NCI-H1417 (cell line): ENCODE results near the gene AK4.
A peak's percentile ranks its signal among the peaks of the same experiment; 100 is the strongest.
"Not testable (repeated sequence)": the region's sequence is repeated elsewhere in the genome, so short reads cannot be mapped to it uniquely, and the experiment has no call there.

Experiments used
- DNase-seq, 3 experiments: peaks; one replicate each; lab custom pipeline; 2025; lab: John Stamatoyannopoulos, UW

AK4 gene

DNA sequence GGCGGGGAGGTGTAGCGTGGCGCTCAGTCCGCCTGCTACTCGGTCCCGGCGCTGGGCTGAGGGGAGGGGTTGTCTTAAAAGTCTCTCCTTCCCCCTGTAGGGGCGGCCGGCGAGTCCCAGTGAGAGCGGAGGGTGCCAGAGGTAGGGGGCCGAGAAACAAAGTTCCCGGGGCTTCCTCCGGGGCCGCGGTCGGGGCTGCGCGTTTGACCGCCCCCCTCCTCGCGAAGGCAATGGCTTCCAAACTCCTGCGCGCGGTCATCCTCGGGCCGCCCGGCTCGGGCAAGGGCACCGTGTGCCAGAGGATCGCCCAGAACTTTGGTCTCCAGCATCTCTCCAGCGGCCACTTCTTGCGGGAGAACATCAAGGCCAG is at the start of gene AK4:
Gene AK4 (plus strand): TSS at position 26 of the 370 bp plus-strand sequence. CDS start 205 bp downstream, at position 231.
- DNase-seq, result not testable (repeated sequence)

- no peak for DNase-seq
Observed at GRCh38 chr1:65103807-65104206, 44.2 kb upstream of the AK4 start.

DNA sequence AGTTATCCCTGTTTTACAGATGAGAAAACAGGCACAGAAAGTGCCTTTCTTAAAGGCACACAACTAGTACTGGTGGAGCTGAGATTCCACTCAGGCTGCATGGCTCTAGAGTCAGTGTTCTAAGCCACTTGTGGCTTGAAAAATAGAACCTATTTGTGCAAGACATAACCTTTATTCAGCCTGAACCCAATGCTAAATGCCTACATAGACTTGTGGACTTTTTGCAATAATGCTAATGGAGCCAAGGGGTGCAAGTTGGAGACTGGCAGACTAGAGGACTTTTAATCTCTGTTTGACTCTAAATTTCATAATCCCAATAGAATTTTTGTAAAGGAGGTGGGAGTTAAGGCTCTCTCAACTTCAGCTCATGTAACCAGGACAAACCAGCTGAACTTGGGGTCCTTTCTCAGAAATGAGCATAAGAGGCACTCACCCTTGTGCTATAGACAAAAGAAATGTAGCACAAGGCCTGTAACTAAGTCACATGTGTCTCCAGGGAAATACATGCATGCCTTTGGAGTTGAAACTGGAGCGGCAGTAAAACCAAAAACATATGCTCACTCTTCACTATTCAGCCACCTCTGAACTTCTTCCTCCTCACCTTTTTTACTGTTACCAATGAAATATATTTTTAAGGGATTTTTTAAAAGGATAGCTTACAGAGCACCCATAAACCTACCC is 43.0 kb upstream of the AK4 start:
- no peak for DNase-seq

GRCh38 chr1:65105596-65105995 is 42.4 kb upstream of the AK4 start:
- no peak for DNase-seq

- DNase-seq, result peak; percentile 9 to 92 (median 60)
Observed at GRCh38 chr1:65108025-65108642, 39.9 kb upstream of the AK4 start.

GRCh38 chr1:65109487-65109886 is 38.5 kb upstream of the AK4 start:
- DNase-seq, result peak in 1 of 3 experiments; percentile 28

DNA sequence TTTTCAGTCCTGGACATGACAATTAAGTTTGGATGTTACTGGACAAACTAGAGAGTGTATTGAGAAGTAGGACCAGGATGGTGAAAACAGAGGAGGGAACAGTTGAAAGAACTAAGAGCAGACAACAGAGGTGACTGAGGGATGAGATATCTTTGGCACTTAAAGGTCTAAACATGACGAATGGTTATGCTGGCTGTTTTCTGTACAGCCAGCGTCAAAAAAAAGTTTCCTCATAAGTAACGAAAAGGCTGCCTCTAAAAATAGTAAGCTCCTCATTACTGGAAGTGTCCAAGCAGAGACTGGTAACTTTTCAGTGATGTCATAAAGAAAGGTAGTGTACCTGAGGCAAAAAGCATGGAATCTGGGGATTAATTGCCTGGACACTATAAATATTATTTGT is 35.2 kb upstream of the AK4 start:
- DNase-seq, result no peak

DNA sequence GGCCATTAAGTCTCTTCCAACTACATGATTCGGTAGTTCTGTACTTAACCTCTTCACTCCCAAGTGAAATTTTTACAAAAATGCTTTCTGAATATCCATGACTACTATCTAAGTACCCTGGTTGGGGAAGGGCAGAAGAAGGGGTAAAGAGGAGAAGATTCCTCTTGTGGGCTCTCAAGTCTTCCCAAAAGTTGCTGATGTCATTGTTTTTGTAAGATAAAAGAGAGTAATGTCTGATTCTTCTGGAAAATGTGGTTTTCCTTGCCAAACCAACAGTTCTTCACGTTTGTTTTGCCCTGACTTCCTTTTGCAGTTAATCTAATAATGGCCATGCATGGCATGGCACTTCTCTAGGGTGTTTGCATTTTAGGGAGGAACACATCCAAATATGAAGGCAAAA is 34.7 kb upstream of the AK4 start:
- DNase-seq, result no peak

GRCh38 chr1:65114322-65114721 is 33.7 kb upstream of the AK4 start:
- DNase-seq, result peak in 2 of 3 experiments; percentile 13 to 46

GRCh38 chr1:65119951-65120350 is 28.1 kb upstream of the AK4 start:
- no peak for DNase-seq

DNA sequence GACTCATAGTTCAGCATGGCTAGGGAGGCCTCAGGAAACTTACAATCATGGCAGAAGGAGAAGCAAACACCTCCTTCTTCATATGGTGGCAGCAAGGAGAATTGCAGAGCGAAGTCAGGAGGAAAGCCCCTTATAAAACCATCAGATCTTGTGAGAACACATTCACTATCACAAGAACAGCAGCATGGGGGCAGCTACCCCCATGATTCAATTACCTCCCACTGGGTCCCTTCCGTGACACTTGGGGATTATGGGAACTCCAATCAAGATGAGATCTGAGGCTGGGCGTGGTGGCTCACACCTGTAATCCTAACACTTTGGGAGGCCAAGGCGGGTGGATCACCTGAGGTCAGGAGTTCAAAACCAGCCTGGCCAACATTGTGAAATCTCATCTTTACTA is 18.9 kb upstream of the AK4 start:
- DNase-seq, result not testable (repeated sequence)

DNA sequence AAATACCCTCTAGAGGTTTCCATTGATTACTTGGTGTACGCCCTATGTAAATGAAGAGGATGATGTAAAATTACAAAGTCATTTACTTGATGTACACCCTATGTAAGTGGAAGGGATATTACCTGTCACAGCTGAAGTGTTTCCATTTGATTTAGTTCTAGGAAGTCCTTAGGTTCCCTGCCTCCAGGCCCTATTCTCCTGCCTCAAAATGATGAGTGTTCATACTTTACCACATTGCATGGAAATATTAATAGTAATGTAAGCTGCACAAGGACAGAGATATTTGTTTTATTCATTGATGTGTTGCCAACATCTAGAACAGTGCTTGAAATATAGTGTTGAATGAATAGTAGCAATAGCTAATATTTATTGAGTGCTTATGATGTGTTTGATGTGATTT is 9.5 kb upstream of the AK4 start:
- DNase-seq, result peak in 1 of 3 experiments; percentile 16

DNA sequence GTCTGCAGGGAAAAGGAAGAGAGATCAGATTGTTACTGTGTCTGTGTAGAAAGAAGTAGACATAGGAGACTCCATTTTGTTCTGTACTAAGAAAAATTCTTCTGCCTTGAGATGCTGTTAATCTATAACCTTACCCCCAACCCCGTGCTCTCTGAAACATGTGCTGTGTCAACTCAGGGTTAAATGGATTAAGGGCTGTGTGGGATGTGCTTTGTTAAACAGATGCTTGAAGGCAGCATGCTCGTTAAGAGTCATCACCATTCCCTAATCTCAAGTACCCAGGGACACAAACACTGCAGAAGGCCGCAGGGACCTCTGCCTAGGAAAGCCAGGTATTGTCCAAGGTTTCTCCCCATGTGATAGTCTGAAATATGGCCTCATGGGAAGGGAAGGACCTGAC is 8.2 kb upstream of the AK4 start:
- DNase-seq, result not testable (repeated sequence)

DNA sequence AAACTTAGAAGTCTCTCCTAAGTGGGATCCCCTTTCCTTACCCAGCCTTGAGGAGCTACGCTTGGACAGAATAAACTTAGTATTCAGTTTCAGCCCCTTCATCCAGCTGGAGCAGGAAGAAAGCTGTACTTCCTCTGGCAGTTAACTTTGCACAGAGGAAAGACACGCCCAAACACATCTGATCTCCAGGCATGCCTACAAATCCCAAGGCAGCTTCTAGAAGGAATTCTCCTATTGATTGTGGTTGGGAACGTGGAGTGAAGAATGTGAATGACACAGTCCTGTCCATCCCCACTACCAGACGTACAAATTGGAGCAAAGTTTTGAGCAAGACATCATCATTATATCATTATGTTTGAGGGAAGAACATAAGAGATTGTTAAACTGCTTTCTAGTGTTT is 6.6 kb upstream of the AK4 start:
- DNase-seq, result no peak

DNA sequence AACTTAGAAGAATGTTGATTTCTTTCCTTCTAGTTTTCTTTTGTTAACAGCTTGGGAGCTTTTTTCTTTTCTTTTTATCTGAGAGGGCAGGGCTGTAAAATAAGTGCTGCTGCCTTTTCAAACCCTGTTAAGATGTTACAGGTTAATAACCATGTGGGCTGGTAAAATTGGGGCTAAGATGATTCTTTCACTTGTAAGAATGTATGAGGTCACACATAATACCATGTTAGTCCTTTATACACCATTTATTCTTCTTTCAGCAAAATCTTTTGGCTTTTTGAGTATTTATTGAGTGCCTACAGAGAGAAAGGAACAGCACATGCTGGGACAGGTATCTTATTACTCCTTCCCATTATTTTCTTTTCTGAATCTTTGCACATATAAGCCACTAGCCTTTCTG is 6.1 kb upstream of the AK4 start:
- no peak for DNase-seq

DNA sequence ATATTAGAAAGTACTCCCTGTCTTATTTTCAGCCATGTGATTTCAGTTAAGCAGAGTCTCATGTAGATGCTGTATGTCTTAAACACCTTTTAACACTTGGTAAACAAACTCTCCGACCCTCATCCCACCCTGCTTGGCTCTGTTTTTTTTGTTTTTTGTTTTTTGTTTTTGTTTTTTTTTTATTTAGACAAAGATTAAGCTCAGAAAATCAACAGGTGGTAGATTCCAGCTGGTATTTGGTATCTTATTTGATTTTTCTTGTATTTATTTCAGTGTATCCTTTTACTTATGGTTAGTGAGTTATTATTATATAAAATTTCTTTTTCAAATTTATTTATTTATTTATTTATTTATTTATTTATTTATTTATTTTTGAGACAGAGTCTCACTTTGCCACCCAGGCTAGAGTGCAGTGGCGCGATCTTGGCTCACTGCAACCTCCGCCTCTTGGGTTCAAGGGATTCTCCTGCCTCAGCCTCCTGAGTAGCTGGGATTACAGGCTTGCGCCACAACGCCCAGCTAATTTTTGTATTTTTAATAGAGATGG is 4.8 kb upstream of the AK4 start:
- not testable (repeated sequence) for DNase-seq

- DNase-seq, result no peak
Observed at GRCh38 chr1:65146908-65147423, 1.0 kb upstream of the AK4 start.

DNA sequence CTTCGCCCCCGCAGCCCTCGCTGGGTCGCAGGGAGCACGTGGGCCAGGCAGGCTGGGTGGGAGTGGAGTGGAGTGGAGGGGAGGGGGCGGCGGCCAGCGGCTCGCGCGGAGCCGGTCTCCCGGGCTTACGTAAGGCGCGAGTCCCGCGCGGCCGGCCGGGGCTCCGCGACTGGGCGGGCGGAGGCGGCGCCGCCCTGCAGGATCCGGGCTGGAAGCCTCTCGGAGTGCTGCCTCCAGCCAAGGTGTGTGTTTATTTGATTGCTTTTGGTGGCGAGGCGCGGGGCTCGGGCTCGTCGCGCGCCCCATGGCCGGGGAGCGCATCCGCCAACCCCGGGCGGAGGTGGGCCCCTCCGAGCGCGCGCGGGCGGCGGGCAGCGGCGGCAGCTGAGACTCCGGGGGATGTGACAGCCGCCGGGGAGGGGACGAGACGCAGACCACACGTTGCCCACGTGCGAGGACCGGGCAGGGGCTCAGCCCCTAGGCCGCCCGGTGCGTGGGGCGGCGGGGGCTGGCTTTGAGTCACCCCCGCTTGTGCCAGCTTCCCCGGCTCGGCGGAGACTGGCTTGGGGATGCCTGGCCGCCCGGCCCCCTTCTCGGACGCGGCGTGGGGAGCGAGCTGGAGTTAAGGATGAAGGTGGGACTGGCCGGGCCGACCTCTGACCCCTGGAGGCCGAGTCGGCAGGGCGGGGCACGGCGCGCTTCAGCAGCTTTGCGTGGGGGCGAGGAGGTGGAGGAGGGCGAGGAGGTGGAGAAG is 402 bp upstream of the AK4 start:
- DNase-seq, result peak in 2 of 3 experiments; percentile 47 to 66

GRCh38 chr1:65148548-65149350 is 746 bp downstream of the AK4 start:
- DNase-seq, result peak in 2 of 3 experiments; percentile 58 to 69

GRCh38 chr1:65149351-65150107 is 1.5 kb downstream of the AK4 start:
- peak in 2 of 3 experiments; percentile 48 to 69 for DNase-seq

- DNase-seq, result no peak
Observed at GRCh38 chr1:65150108-65150463, 2.1 kb downstream of the AK4 start.
